GDM1 (cell line): Measurements from ENCODE around the gene NPHS1.
"Not testable (repeated sequence)": the region's sequence is repeated elsewhere in the genome, so short reads cannot be mapped to it uniquely, and the experiment has no call there.

Experiments used
- DNase-seq: peaks from one replicate; lab custom pipeline; 2025; lab: John Stamatoyannopoulos, UW

NPHS1 gene

GRCh38 chr19:35851213-35852028 lies 883 bp downstream of the NPHS1 start:
- no peak for DNase-seq

- no peak for DNase-seq
These were observed 3.3 kb downstream of the NPHS1 start for GRCh38 chr19:35848919-35849505.

- DNase-seq, result no peak
These were observed 3.8 kb downstream of the NPHS1 start for GRCh38 chr19:35848486-35848885.

GRCh38 chr19:35847911-35848310 lies 4.4 kb downstream of the NPHS1 start:
- DNase-seq, result no peak

- no peak for DNase-seq
These were observed 6.2 kb downstream of the NPHS1 start for GRCh38 chr19:35846038-35846668.

GRCh38 chr19:35845215-35846037 lies 6.9 kb downstream of the NPHS1 start:
- DNase-seq, result no peak

DNA sequence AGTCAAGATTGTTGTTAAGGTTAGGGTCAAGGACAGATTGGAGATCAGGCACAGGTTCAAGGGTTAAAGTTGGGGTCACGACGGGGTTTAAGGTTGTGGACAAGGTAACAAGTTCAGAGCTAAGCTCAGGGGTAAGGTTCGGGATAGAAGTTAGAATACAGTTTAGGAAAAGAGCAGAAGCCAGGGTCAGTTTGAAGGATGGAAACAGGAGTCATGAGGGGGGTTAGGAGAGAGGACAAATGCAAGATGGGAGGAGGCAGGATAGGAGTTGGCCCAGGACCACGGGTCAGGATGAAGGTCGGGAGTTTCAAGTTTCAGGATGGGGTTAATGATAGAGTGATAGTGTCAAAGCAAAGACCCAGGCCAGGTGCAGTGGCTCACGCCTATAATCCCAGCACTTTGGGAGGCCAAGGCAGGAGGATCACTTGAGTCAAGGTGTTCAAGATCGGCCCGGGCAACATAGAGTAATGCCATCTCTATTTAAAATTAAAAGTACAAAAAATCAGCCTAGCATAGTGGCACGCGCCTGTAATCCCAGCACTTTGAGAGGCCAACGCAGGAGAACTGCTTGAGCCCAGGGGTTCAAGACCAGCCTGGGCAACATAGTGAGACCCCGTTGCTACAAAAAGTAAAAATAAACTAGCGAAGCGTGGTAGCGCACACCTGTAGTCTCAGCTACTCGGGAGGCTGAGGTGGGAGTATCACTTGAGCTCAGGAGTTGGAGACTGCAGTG lies 7.7 kb downstream of the NPHS1 start:
- no peak for DNase-seq

DNA sequence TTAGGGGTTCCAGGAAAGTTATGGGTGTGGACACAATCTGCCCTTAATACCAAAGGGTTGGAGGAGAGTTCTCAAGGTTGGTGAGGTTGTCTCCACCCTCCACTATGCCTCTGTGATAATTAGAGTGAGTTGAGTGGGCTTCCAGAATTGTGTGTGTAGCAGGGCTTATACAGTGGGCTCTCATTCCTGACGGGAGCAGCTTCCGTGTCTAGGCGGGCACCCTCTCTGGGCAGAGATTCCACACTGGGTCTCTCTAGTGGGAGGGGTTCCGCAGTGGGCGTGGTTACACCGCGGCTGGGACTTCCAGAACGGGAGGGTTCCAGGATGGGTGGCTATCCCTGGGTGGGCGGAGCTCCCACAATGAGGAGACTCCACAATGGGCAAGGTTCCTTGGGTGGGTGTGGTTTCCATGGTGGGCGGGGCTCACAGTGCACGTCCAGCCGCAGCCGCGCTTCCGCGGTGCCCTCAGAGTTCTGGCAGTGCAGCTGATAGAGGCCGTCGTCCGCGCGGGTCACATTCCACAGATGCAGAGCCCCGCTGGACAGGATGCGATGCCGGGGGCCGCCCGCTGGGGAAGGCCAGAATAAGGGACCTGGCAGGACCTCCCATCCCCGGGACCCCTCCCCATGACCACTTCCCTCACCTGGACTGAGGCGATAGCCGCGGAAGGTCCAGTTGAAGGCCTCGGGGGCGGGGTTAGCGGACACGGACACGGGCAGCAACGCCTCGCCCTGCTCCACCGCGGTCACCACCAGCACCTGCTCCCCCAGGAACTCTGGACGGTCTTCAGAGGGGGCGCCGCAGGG lies 8.4 kb downstream of the NPHS1 start:
- DNase-seq, result no peak

DNA sequence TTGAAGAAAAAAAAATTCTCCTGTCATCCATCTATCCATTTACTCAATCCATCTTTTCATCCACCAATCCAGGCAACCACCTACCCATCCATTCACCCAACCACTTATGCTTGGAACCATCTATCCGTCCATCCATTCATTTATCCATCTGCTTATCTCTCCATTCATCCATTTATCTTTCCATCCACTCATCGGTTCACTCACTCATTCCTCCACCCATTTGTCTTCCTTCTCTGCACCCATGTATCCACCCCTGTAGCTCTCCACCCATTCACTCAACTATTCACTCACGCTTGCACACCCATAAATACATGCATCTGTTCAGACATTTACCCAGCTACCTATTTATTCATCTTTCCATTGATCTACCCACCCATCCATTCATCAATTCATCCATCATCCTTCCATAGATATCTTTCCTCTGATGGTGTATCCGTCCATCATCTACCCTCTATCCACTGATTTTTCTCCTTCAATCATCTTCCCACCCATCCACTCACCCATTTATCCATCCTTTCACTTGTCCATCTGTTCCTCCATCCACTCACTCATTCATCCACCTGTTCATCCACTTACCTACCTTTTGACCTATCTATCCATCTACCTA lies 9.5 kb downstream of the NPHS1 start:
- no peak for DNase-seq

DNA sequence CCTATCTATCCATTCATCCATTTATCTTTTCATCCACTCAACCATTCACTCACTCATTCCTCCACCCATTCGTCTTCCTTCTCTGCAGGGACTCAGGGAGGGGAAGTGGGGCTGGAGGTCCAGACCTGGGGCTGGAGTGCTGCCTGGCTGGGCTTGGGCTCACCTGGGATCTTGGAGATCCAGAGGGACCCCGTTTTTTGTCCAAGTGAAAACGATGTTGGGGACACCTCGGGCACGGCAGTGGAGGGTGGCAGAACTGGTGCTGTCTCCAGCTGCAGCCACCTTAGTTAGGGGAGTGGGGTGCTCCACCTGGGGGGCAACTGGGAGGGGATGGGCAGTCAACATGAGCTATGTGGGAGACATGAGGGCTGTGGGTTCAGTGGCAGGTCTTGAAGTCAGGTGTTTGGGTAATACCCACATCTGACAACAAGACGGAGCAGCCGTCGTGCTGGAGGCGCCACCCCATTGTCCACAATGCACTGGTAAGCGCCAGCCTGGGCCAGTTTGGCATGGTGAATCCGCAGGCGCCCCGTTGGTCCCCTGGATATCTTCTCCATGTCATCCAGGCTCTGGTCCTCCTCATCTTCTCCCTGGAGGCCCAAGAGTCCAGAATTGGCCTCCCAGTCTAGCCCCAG lies 10.2 kb downstream of the NPHS1 start:
- no peak for DNase-seq

DNA sequence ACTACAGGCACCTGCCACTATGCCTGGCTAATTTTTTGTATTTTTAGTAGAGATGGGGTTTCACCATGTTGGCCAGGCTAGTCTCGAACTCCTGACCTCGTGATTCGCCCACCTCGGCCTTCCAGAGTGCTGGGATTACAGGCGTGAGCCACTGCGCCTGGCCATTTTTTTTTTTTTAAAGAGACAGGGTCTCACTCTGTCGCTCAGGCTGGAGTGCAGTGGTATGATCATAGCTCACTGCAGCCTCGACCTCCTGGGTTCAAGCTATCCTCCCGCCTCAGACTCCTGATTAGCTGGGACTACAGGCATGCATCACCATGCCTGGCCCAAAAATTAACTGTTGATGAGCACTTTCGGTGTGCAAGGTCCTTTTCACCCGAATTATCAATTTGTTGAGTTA lies 16.2 kb downstream of the NPHS1 start:
- DNase-seq, result not testable (repeated sequence)

- no peak for DNase-seq
These were observed 18.3 kb downstream of the NPHS1 start for GRCh38 chr19:35833972-35834371.

DNA sequence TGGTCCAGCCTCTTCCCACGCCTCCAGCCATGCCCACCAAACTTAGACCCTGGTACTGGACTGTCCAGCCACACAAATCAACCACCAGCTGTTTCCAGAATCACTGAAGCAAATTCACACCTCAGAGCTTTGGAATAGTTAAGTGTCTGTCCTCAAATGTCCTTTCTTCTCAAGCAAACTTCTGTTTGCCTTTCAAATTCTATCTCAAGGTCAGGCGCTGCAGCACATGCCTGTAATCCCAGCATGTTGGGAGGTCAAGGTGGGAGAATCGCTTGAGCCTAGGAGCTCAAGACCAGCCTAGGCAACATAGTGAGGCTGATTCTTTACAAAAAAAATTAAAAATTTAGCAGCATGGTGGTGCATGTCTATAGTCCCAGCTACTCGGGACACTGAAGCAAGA lies 20.2 kb downstream of the NPHS1 start:
- DNase-seq, result no peak

DNA sequence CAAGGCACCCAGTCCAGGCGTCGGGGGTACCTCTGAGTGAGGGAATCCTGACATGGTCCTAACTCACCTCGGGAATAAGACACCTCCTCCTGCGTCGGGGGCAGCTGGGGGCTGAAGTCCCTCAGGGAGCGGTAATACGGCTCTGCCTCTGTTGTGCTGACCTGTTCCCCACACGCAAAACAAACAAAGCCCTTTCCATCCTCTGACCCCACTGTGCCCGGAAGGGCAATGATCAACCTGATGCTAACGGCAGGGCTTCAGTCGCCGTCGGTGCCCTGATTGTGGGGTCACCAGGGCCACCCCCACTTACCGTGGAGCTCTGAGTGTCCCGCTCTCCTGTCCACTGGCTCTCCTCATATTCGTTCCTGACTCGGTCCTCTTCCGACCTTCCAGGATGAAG lies 21.3 kb downstream of the NPHS1 start:
- no peak for DNase-seq

DNA sequence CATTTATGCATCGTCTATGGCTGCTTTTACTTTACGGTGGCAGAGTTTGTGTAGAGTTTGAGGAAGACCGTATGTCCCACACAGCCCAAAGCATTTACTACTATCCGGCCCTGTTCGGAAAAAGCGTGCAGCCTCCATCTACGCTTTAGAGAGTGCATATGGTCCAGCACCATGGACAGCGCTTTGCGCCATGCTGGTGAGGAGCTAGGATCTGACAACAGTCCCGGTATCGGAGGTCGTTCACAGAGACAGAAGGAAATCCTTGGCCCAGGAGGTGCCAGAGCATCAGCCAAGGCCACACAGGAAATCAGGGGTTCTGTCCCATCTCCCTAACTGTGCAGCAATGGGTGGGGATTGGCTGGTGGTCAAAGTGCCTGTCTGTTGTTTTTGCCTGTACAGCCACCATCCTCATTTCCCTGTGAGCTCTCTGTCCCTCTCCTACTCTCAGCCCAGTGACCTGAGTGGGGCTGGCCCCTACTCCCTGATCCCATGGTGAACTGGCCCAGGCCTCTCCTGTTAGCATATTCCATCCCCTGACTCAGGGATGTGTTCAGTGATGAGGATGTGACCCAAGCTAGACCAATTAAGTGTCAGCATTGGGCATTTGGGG lies 23.5 kb downstream of the NPHS1 start:
- DNase-seq, result no peak

- no peak for DNase-seq
These were observed 28.2 kb downstream of the NPHS1 start for GRCh38 chr19:35824150-35824549.

- peak; percentile 65 for DNase-seq
These were observed 29.7 kb downstream of the NPHS1 start for GRCh38 chr19:35822579-35822978.

DNA sequence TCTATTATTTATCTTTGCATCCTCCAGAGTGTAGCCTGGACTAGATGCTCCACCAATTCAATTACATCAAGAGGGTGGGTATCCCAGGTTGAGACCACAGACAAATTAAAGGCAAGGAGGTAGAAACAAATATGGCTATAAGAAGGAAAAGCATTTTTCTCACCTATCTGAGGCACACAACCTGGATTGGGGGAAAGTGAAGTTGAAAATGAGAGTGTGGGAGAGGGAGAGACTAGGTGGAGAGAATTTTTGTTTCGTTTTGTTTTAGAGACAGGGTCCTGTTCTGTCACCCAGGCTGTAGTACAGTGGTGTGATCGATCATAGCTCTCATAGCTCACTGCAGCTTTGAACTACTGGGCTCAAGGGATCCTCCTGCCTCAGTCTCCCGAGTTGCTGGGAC lies 33.9 kb downstream of the NPHS1 start:
- DNase-seq, result no peak

DNA sequence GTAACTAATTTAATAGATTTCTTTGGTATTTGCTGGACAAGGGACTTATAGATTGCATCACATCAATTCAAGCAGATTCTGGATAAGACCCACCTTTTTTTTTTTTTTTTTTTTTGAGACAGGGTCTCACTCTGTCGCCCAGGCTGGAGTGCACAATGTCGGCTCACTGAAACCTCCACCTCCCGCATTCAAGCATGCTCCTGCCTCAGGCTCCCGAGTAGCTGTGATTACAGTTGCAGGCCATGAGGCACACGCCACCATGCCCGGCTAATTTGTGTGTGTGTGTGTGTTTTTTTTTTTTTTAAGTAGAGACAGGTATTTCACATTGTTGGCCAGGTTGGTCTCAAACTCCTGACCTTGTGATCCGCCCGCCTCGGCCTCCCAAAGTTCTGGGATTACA lies 35.5 kb downstream of the NPHS1 start:
- DNase-seq, result no peak

GRCh38 chr19:35816262-35816661 lies 36.0 kb downstream of the NPHS1 start:
- no peak for DNase-seq
